ENCODE data around the gene PPM1H. TPM values are rescaled to one million over a fixed set of nuclear protein-coding genes. Genes with fewer than 3 reads are reported as not detected.

The PPM1H gene
- total and polyA plus RNA-seq, 10 of the 15 experiments (the other 5 are each of a cell fraction or from before 2014, with no cell fraction given), result 0.11 to 0.83 (median 0.49) TPM

- no peak for TF ChIP-seq E4F1 (IDR thresholded peaks at IDR 0.05; ENCODE audit: borderline replicate concordance, partially characterized antibody)
- TF ChIP-seq IKZF2 (IDR thresholded peaks at IDR 0.05), result no peak
- no peak for TF ChIP-seq GABPA (IDR thresholded peaks at IDR 0.05; ENCODE audit: low read depth)
- TF ChIP-seq EZH2 (IDR thresholded peaks at IDR 0.05; ENCODE audit: borderline replicate concordance, control insufficient read depth, low read depth, low read length), result no peak
- TF ChIP-seq STAT1 (conservative IDR thresholded peaks at IDR 0.05), result no peak
- no peak for TF ChIP-seq MLLT1 (IDR thresholded peaks at IDR 0.05)
- TF ChIP-seq BCL3 (IDR thresholded peaks at IDR 0.05; ENCODE audit: borderline replicate concordance, insufficient read depth, low read depth, low read length, poor library complexity, severe bottlenecking), result no peak
- no peak for TF ChIP-seq EGR1 (IDR thresholded peaks at IDR 0.05; ENCODE audit: borderline replicate concordance in 1 of 2, low read depth in 2 of 2, low read length in 2 of 2)
Observed at GRCh38 chr12:62660756-62661155, 274.2 kb downstream of the PPM1H start (continued).

Measured in GM12878 (cell line).